Body of pancreas (tissue), 4 donors: ENCODE results near the gene SIGLEC10. TPM values are rescaled to one million over a fixed set of nuclear protein-coding genes. Genes with fewer than 3 reads are reported as not detected.

ENCODE experiments used
- ATAC-seq: fragments of 150-250 bp; one replicate; pipeline ENCODE4 v1.9.1; 2016
- DNase-seq, 4 donors: peaks; one replicate each; pipeline ENCODE4 v3.0.0-alpha.2; 2019
- H3K27ac ChIP-seq, 4 donors: fragments of 200-600 bp; sonication (generic); 1 replicate in 3 of 4; 2 replicates in 1 of 4; pipeline versions ENCODE4 v1.5.1 to v1.6.1; 2016 to 2019; ENCODE audit warnings: mild to moderate bottlenecking in 1 of 4, mixed read lengths in 1 of 4, moderate library complexity in 1 of 4
- H3K27me3 ChIP-seq, 2 donors: fragments of 200-600 bp; sonication (generic); one replicate each; pipeline ENCODE4 v1.6.0; 2016; ENCODE audit warnings: mild to moderate bottlenecking in 1 of 2
- H3K36me3 ChIP-seq, 2 donors: fragments of 200-600 bp; sonication (generic); replicated peaks in 1 of 2; 2 replicates each; pipeline ENCODE4 v1.5.1; 2016; ENCODE audit warnings: low read depth in 2 of 2; ENCODE audit not compliant: insufficient read depth in 1 of 2
- H3K4me1 ChIP-seq: fragments of 200-600 bp; sonication (generic); one replicate; pipeline ENCODE4 v1.6.0; 2016
- H3K4me3 ChIP-seq, 2 donors: fragments of 200-600 bp; sonication (generic); 1 replicate in 1 of 2; 2 replicates in 1 of 2; pipeline ENCODE4 v1.5.1; 2016 to 2019
- H3K9me3 ChIP-seq, 3 donors: fragments of 200-600 bp; sonication (generic); 1 replicate in 2 of 3; 2 replicates in 1 of 3; pipeline ENCODE4 v1.5.1; 2016
- CTCF ChIP-seq, 7 experiments: fragments of 450-650 bp in 4 of 7; fragments of 200-600 bp in 3 of 7; sonication (generic) in 3 of 7; IDR thresholded peaks; one replicate each; pipeline ENCODE4 v1.5.1; 2016 to 2019; ENCODE audit warnings: antibody characterized with exemption in 7 of 7
- POLR2A ChIP-seq, 3 donors: fragments of 450-650 bp; IDR thresholded peaks; one replicate each; pipeline ENCODE4 v1.6.1; 2016; ENCODE audit warnings: antibody characterized with exemption in 3 of 3, mild to moderate bottlenecking in 2 of 3
- WGBS, 2 donors: methylation state at CpG; one replicate each; pipeline ENCODE4 v1.1.5; 2017; 5-methylcytosine and 5-hydroxymethylcytosine counted together
- intact Hi-C: fragments of 100-400 bp; cut with DNase I; formaldehyde crosslinking; loops from one replicate; pipeline ENCODE4 v1.15.1; 2023
- total RNA-seq, 2 donors: library from RNA; depleted of rRNA; stranded (reverse); fragments of >200 nt; gene quantifications; one replicate each; pipeline ENCODE4 v1.1.0, GENCODE V29; 2016

SIGLEC10 gene
- total RNA-seq, 2 donors from 2014 or later = 2.0 to 3.9 TPM

GRCh38 chr19:51387924-51388389, 29.5 kb downstream of the SIGLEC10 start, which contains the start of gene LIM2:
LIM2 (minus strand) TSS chr19:51387974; CDS start chr19:51387443, 531 bp downstream.
- no peaks in the 10 kb centered on the region for H3K4me1 ChIP-seq
- H3K36me3 ChIP-seq = no peaks in the 10 kb centered on the region
- ATAC-seq (no peak), DNase-seq (no peak)
- intact Hi-C loops = no loop called here
- H3K4me3 ChIP-seq = no peak within 1 kb of the TSS
- 68% methylated on average over 13 of the region's 15 CpGs for WGBS, 2 donors
- TF ChIP-seq CTCF (IDR thresholded peaks at IDR 0.05) = no peak
- no peak for TF ChIP-seq POLR2A (IDR thresholded peaks at IDR 0.05)
- H3K27me3 ChIP-seq = no peaks in the 10 kb centered on the region
- no peak within 1 kb of the TSS for H3K27ac ChIP-seq
- H3K9me3 ChIP-seq = no peaks in the 10 kb centered on the region

- Histone ChIP-seq H3K27me3 (no peaks in the 10 kb centered on the region), H3K9me3 (no peaks in the 10 kb centered on the region), H3K36me3 (no peaks in the 10 kb centered on the region), H3K4me3 (no peak overlapping the region), H3K4me1 (no peaks in the 10 kb centered on the region), H3K27ac (no peak overlapping the region)
- intact Hi-C loops = no loop called here
- TF ChIP-seq CTCF (IDR thresholded peaks at IDR 0.05) (no peak), POLR2A (IDR thresholded peaks at IDR 0.05) (no peak)
- WGBS, 2 donors = 61 to 70% methylated on average over 5 to 14 of the region's 14 CpGs
- ATAC-seq = no peak
- no peak for DNase-seq
Observed at GRCh38 chr19:51386882-51387520, 30.4 kb downstream of the SIGLEC10 start.

GRCh38 chr19:51382004-51382403, 35.4 kb downstream of the SIGLEC10 start:
- intact Hi-C loops = no loop called here
- Histone ChIP-seq H3K4me1 (no peaks in the 10 kb centered on the region), H3K9me3 (no peaks in the 10 kb centered on the region), H3K36me3 (no peaks in the 10 kb centered on the region), H3K27ac (no peak overlapping the region), H3K4me3 (no peak overlapping the region), H3K27me3 (no peaks in the 10 kb centered on the region)
- TF ChIP-seq CTCF (IDR thresholded peaks at IDR 0.05) = no peak
- no peak for TF ChIP-seq POLR2A (IDR thresholded peaks at IDR 0.05)
- no peak for ATAC-seq
- WGBS, 2 donors = 83 to 97% methylated on average over 2 to 4 of the region's 4 CpGs
- DNase-seq = no peak

GRCh38 chr19:51380379-51380778, 37.1 kb downstream of the SIGLEC10 start:
- DNase-seq (no peak), ATAC-seq (no peak)
- TF ChIP-seq CTCF (IDR thresholded peaks at IDR 0.05) (no peak), POLR2A (IDR thresholded peaks at IDR 0.05) (no peak)
- H3K4me1 ChIP-seq = no peaks in the 10 kb centered on the region
- H3K36me3 ChIP-seq = no peaks in the 10 kb centered on the region
- 81 to 89% methylated on average over 9 of the region's 9 CpGs for WGBS, 2 donors
- no peak overlapping the region for H3K4me3 ChIP-seq
- intact Hi-C loops = no loop called here
- no peak overlapping the region for H3K27ac ChIP-seq
- H3K9me3 ChIP-seq = no peaks in the 10 kb centered on the region
- no peaks in the 10 kb centered on the region for H3K27me3 ChIP-seq

- Histone ChIP-seq H3K27me3 (no peaks in the 10 kb centered on the region), H3K27ac (no peak overlapping the region), H3K36me3 (no peaks in the 10 kb centered on the region), H3K9me3 (no peaks in the 10 kb centered on the region), H3K4me3 (no peak overlapping the region), H3K4me1 (no peaks in the 10 kb centered on the region)
- WGBS, 2 donors = 69 to 85% methylated on average over 2 of the region's 2 CpGs
- intact Hi-C loops = no loop called here
- TF ChIP-seq CTCF (IDR thresholded peaks at IDR 0.05) (no peak), POLR2A (IDR thresholded peaks at IDR 0.05) (no peak)
- DNase-seq (no peak), ATAC-seq (no peak)
Observed at GRCh38 chr19:51377422-51377821, 40.0 kb downstream of the SIGLEC10 start.
